HepG2 (cell line): ENCODE data around the gene HIBADH. TPM values are rescaled to one million over a fixed set of nuclear protein-coding genes. Genes with fewer than 3 reads are reported as not detected.
A peak's percentile ranks its signal among the peaks of the same experiment; 100 is the strongest.

Source experiments
- ATAC-seq: fragments of 200-7000 bp; cut with Tn5 transposase; 3 replicates; pipeline ENCODE4 v1.9.1; 2020; ENCODE audit warnings: mild to moderate bottlenecking, moderate library complexity
- BruUV-seq: library from RNA; stranded (reverse); fragments of 400-500 nt; replicated peaks from 2 replicates; lab custom pipeline; 2021; lab: Mats Ljungman, UMichigan
- CTCF ChIA-PET: fragments of 300-600 bp; formaldehyde crosslinking; extraction: SDS; loops from one replicate; lab custom pipeline; 2021; ENCODE audit warnings: low total read pairs, inconsistent platforms, low intra/inter-chr PET ratio; lab: Yijun Ruan, JAX
- POLR2A ChIA-PET: fragments of 350-600 bp; sonication (Branson Sonifier 250); formaldehyde crosslinking; loops from one replicate; lab custom pipeline; 2020; ENCODE audit warnings: antibody characterized with exemption, inconsistent platforms; lab: Yijun Ruan, JAX
- DNase-seq: peaks from one replicate; pipeline ENCODE4 v3.0.0-alpha.2; 2015; ENCODE audit warnings: low spot score
- FAIRE-seq: peaks from 3 replicates; lab custom pipeline; 2011; peaks lifted over from hg19 to GRCh38; lab: Jason Lieb, UNC
- H2AFZ ChIP-seq: one replicate; pipeline ENCODE4 v1.6.1; 2011; ENCODE audit warnings: low read length, inconsistent platforms
- H3K27ac ChIP-seq: fragments of 300-600 bp; 3 replicates; pipeline ENCODE4 v1.8.0; 2011; ENCODE audit warnings: mixed run types, mild to moderate bottlenecking, mixed read lengths, low read length, inconsistent platforms; ENCODE audit not compliant: insufficient read depth; ENCODE audit errors: extremely low read length
- H3K27me3 ChIP-seq, 2 experiments: fragments of 200-600 bp in 1 of 2; 2 replicates in 1 of 2; 3 replicates in 1 of 2; pipeline versions ENCODE4 v1.6.0 to v1.8.0; 2011; ENCODE audit warnings: low read length in 2 of 2, mild to moderate bottlenecking in 2 of 2, moderate library complexity in 2 of 2, inconsistent platforms in 1 of 2; ENCODE audit not compliant: insufficient read depth in 2 of 2, control insufficient read depth in 1 of 2
- H3K36me3 ChIP-seq, 2 experiments: fragments of 200-600 bp in 1 of 2; replicated peaks in 1 of 2; 2 replicates in 1 of 2; 3 replicates in 1 of 2; pipeline versions ENCODE4 v1.5.1 to v1.8.0; 2011; ENCODE audit warnings: low read length in 2 of 2, inconsistent platforms in 1 of 2; ENCODE audit not compliant: insufficient read depth in 2 of 2, control insufficient read depth in 1 of 2
- H3K4me1 ChIP-seq: 2 replicates; pipeline ENCODE4 v1.5.1; 2012; ENCODE audit warnings: low read length, inconsistent platforms; ENCODE audit not compliant: insufficient read depth
- H3K4me2 ChIP-seq: 2 replicates; pipeline ENCODE4 v1.6.0; 2011; ENCODE audit warnings: low read depth, low read length, inconsistent platforms
- H3K4me3 ChIP-seq, 3 experiments: fragments of 200-600 bp in 1 of 3; sonication (generic), shearing (Covaris generic) in 1 of 3; replicated peaks in 1 of 3; 2 replicates each; pipeline ENCODE4 v1.5.1; 2011 to 2016; ENCODE audit warnings: low read length in 3 of 3, inconsistent platforms in 2 of 3, low read depth in 2 of 3, mild to moderate bottlenecking in 2 of 3, control low read depth in 1 of 3, mixed read lengths in 1 of 3; ENCODE audit not compliant: insufficient read depth in 1 of 3
- H3K79me2 ChIP-seq: one replicate; pipeline ENCODE4 v1.6.1; 2011; ENCODE audit warnings: low read length, inconsistent platforms; ENCODE audit not compliant: insufficient read depth
- H3K9ac ChIP-seq: 2 replicates; pipeline ENCODE4 v1.6.0; 2011; ENCODE audit warnings: mild to moderate bottlenecking, low read depth, low read length, inconsistent platforms; ENCODE audit not compliant: insufficient read depth
- H3K9me3 ChIP-seq: 2 replicates; pipeline ENCODE4 v1.5.1; 2012; ENCODE audit warnings: mild to moderate bottlenecking, low read length
- H4K20me1 ChIP-seq: 2 replicates; pipeline ENCODE4 v1.6.0; 2011; ENCODE audit warnings: inconsistent platforms, mild to moderate bottlenecking, low read length, moderate library complexity; ENCODE audit not compliant: insufficient read depth
- ATF6 ChIP-seq: sonication (generic); formaldehyde crosslinking; conservative IDR thresholded peaks from 2 replicates; pipeline ENCODE4 v1.4.0; 2020; ENCODE audit warnings: missing genetic modification reagents
- BCL6 ChIP-seq: IDR thresholded peaks from 2 replicates; pipeline ENCODE4 v1.6.1; 2016; ENCODE audit warnings: missing genetic modification reagents, missing compliant biosample characterization
- MAFK ChIP-seq, 2 experiments: IDR thresholded peaks in 1 of 2; conservative IDR thresholded peaks in 1 of 2; 2 replicates each; pipeline ENCODE4 v1.6.1; 2011; ENCODE audit warnings: improper control_type of control experiment in 2 of 2, low read length in 2 of 2
- NR1H2 ChIP-seq: sonication (generic); formaldehyde crosslinking; IDR thresholded peaks from 2 replicates; pipeline ENCODE4 v1.8.1; 2022; ENCODE audit warnings: low read depth, missing genetic modification reagents, borderline replicate concordance
- ZNF556 ChIP-seq: sonication (generic); formaldehyde crosslinking; IDR thresholded peaks from 2 replicates; pipeline ENCODE4 v1.4.0; 2020; ENCODE audit warnings: mild to moderate bottlenecking, missing genetic modification reagents, borderline replicate concordance
- ZNF747 ChIP-seq: sonication (generic); formaldehyde crosslinking; IDR thresholded peaks from 2 replicates; pipeline ENCODE4 v1.8.1; 2023; ENCODE audit warnings: missing genetic modification reagents, mild to moderate bottlenecking, borderline replicate concordance
- WGBS: methylation state at CpG from one replicate; pipeline ENCODE4 v1.1.6; 2017; ENCODE audit warnings: low lambda C conversion rate; 5-methylcytosine and 5-hydroxymethylcytosine counted together
- in situ Hi-C: cut with HindIII; loops from 2 replicates; pipeline ENCODE4 v1.10.0; 2017; ENCODE audit warnings: low pct_unique_long_range_greater_than_20kb; ENCODE audit not compliant: extremely low pct_ligation_motif_present
- intact Hi-C: fragments of 100-400 bp; cut with micrococcal nuclease; formaldehyde crosslinking; loops from one replicate; pipeline ENCODE4 v1.10.0; 2022; ENCODE audit not compliant: unreplicated experiment
- polyA plus RNA-seq, 8 experiments: library from polyadenylated mRNA; depleted of rRNA in 3 of 8; stranded (reverse) in 7 of 8; unstranded in 1 of 8; fragments of >200 nt; fragmentation: Illumina TruSeq in 4 of 8; extraction: Trizol in 4 of 8; gene quantifications; 2 replicates each; pipeline versions ENCODE4 v1.2.1 to v1.2.3, GENCODE V29; 2011 to 2016; ENCODE audit warnings: low read depth in 4 of 8, missing spikeins in 1 of 8, mixed read lengths in 1 of 8; ENCODE audit not compliant: insufficient read depth in 1 of 8
- total RNA-seq, 5 experiments: library from RNA; depleted of rRNA; stranded (reverse); fragments of >200 nt; fragmentation: Illumina TruSeq; extraction: Trizol; gene quantifications; 2 replicates each; pipeline ENCODE4 v1.2.3, GENCODE V29; 2016; ENCODE audit warnings: low read depth in 1 of 5

The HIBADH gene
- total and polyA plus RNA-seq, 2 of the 13 experiments (the other 11 are each of a cell fraction or from before 2014, with no cell fraction given) = 49.9 to 59.5 TPM

- ChIA-PET CTCF (no interaction called here), POLR2A (no interaction called here)
- in situ Hi-C loops = no loop called here
- ATAC-seq = no peak
- Histone ChIP-seq H3K27me3 (no peaks in the 10 kb centered on the region), H3K9ac (no peak overlapping the region), H3K79me2 (no peaks in the 10 kb centered on the region), H3K9me3 (no peaks in the 10 kb centered on the region), H2AFZ (no peak overlapping the region), H3K36me3 (no peaks in the 10 kb centered on the region), H3K4me1 (no peaks in the 10 kb centered on the region), H3K4me3 (no peak overlapping the region), H4K20me1 (no peaks in the 10 kb centered on the region), H3K4me2 (no peak overlapping the region), H3K27ac (no peak overlapping the region)
- FAIRE-seq = no peak
- no peak for DNase-seq
- intact Hi-C loops = no loop called here
- no TSS peak for BruUV-seq
- no peak for TF ChIP-seq NR1H2 (CRISPR knock-in tag)
- no peak for TF ChIP-seq ZNF556 (CRISPR knock-in tag)
- no peak for TF ChIP-seq ATF6
- 97% methylated on average over 2 of the region's 2 CpGs for WGBS
Measured at GRCh38 chr7:27593226-27593625, 69.5 kb downstream of the HIBADH start.

- H3K9me3 ChIP-seq = no peaks in the 10 kb centered on the region
- no peak overlapping the region for H3K9ac ChIP-seq
- no peak overlapping the region for H2AFZ ChIP-seq
- ATAC-seq = no peak
- no peaks in the 10 kb centered on the region for H3K36me3 ChIP-seq
- TF ChIP-seq MAFK (conservative IDR thresholded peaks at IDR 0.05 in 1 of 2, IDR thresholded peaks at IDR 0.05 in 1 of 2; ENCODE audit: low read length in 2 of 2) (0 out of 4 replicates have a peak, but pooled peaks have one; percentile 8 to 21), ZNF747 (no peak), BCL6 (CRISPR knock-in tag) (no peak)
- no peak overlapping the region for H3K27ac ChIP-seq
- ChIA-PET CTCF (no interaction called here), POLR2A (no interaction called here)
- no peak overlapping the region for H3K4me2 ChIP-seq
- intact Hi-C loops (no loop called here), in situ Hi-C loops (no loop called here)
- H4K20me1 ChIP-seq = no peaks in the 10 kb centered on the region
- BruUV-seq = no TSS peak
- DNase-seq = no peak
- 0% methylated on average over 1 of the region's 1 CpG for WGBS
- no peak overlapping the region for H3K4me3 ChIP-seq
- no peak for FAIRE-seq
- no peaks in the 10 kb centered on the region for H3K79me2 ChIP-seq
- no peaks in the 10 kb centered on the region for H3K4me1 ChIP-seq
- H3K27me3 ChIP-seq = no peaks in the 10 kb centered on the region
Measured at GRCh38 chr7:27590416-27590815, 72.3 kb downstream of the HIBADH start.
